Fibroblast of the aortic adventitia (primary cell): ENCODE data around the gene MAGOHB. TPM values are rescaled to one million over a fixed set of nuclear protein-coding genes. Genes with fewer than 3 reads are reported as not detected.

Experiments used
- DNase-seq: peaks from one replicate; pipeline ENCODE4 v3.0.0-alpha.2; 2010; ENCODE audit warnings: low read depth
- H3K4me3 ChIP-seq: 2 replicates; pipeline ENCODE4 v1.5.1; 2011; ENCODE audit warnings: low read depth, mild to moderate bottlenecking, control low read depth, low read length, moderate library complexity
- total RNA-seq: library from RNA; depleted of rRNA; stranded (reverse); fragments of >200 nt; gene quantifications from 2 replicates; pipeline ENCODE4 v1.2.3, GENCODE V29; 2012; ENCODE audit warnings: low replicate concordance
- TF ChIP-seq, protein P1 (sequence below): IDR thresholded peaks from 2 replicates; pipeline ENCODE4 v1.5.1; 2011; ENCODE audit warnings: mild to moderate bottlenecking, low read length, control low read depth, inconsistent platforms; ENCODE audit not compliant: insufficient read depth

The MAGOHB gene
- total RNA-seq, 1 donor, result 31.7 TPM

- TF ChIP-seq, protein P1, sequence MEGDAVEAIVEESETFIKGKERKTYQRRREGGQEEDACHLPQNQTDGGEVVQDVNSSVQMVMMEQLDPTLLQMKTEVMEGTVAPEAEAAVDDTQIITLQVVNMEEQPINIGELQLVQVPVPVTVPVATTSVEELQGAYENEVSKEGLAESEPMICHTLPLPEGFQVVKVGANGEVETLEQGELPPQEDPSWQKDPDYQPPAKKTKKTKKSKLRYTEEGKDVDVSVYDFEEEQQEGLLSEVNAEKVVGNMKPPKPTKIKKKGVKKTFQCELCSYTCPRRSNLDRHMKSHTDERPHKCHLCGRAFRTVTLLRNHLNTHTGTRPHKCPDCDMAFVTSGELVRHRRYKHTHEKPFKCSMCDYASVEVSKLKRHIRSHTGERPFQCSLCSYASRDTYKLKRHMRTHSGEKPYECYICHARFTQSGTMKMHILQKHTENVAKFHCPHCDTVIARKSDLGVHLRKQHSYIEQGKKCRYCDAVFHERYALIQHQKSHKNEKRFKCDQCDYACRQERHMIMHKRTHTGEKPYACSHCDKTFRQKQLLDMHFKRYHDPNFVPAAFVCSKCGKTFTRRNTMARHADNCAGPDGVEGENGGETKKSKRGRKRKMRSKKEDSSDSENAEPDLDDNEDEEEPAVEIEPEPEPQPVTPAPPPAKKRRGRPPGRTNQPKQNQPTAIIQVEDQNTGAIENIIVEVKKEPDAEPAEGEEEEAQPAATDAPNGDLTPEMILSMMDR, result no peak
- H3K4me3 ChIP-seq, result no peak overlapping the region
- DNase-seq, result no peak
These were observed 59.1 kb downstream of the MAGOHB start for GRCh38 chr12:10554228-10554755.

Other genes starting within 250 kb of the MAGOHB start
- not detected in 2 replicates for gene KLRK1, start 223.6 kb downstream of the MAGOHB start, total RNA-seq
- gene KLRC4, start 203.9 kb downstream of the MAGOHB start, total RNA-seq, result not detected in 2 replicates
- not detected in 2 replicates for gene KLRC3, start 193.0 kb downstream of the MAGOHB start, total RNA-seq
- gene KLRC2, start 177.6 kb downstream of the MAGOHB start, total RNA-seq, result not detected in 2 replicates
- gene KLRC1, start 160.2 kb downstream of the MAGOHB start, total RNA-seq, result not detected in 2 replicates
- 7.1 and 9.2 TPM in 2 replicates for gene EIF2S3B, start 107.7 kb downstream of the MAGOHB start, total RNA-seq
- gene STYK1, start 60.4 kb upstream of the MAGOHB start, total RNA-seq, result 0.27 TPM in 1 of 2 replicates, not detected in the other
- gene YBX3, start 109.7 kb upstream of the MAGOHB start, total RNA-seq, result 139 and 191 TPM in 2 replicates
- gene TAS2R7, start 189.0 kb upstream of the MAGOHB start, total RNA-seq, result 0.18 TPM in 1 of 2 replicates, not detected in the other
- 0.45 TPM in 1 of 2 replicates, not detected in the other for gene TAS2R8, start 193.7 kb upstream of the MAGOHB start, total RNA-seq
- 0.09 TPM in 1 of 2 replicates, not detected in the other for gene TAS2R9, start 196.6 kb upstream of the MAGOHB start, total RNA-seq
- 2.3 TPM in 1 of 2 replicates, not detected in the other for gene TAS2R10, start 212.7 kb upstream of the MAGOHB start, total RNA-seq
- gene PRR4, start 235.9 kb upstream of the MAGOHB start, total RNA-seq, result 3.4 and 7.1 TPM in 2 replicates